ENCODE measurements around the gene NAP1L4.

The NAP1L4 gene

DNA sequence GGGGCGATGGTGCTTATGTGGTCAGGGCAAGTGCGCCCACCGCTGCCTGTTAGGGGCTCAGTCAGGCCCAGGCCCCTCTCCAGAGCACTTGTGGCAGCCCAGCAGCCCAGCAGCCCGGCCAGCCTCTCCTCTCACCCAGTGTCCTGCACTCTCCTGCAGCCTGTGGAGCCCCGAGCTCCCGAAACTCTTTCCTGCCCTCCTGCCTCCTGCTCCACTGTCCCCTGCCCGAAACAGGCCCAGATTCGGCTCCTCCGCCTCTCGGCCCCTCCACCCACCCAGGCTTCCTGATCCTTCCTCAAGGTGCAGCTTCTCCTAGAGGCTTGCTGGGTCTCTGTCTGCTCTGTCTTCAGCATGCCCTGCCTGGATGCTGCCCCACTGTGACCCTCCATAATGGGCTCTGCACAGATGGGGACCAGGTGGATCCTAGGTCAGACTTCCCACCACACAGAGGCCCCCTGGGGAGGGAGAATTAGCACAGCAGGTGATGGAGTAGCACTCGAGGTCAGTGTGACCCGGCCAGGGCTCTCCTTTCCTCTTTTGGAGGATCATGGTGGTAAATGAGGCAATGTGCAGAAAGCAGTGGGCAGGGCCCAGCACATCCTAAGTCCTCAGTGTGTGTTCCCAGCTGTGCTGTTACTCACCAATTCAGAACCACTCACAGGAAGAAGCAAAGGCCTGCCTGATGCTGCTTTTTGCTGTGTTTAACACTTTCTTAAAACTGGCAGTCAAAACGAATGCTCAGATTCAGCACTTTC is 18.6 kb upstream of the NAP1L4 start:
- no peak for DNase-seq (ENCODE audit: low read depth)

DNA sequence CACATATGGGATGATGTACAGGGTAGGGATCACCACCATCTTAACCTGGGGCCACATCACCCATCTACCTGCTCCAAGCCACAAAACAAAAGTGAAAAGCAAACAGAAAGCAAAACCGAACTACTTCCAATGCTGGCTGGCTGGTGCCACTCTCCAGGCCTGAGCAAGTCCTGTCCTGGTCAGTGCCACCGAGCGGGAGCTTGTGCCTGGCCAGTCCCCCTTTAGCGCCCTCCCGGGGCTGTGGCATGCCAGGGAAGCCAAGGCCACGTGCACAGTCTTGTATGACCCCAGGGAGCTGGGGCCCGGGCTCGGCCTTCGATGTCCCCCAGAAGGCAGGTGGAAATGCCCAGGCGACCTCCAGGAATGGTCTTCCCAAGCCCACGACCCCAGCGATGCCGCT is 17.9 kb upstream of the NAP1L4 start:
- no peak for DNase-seq (ENCODE audit: low read depth)

DNA sequence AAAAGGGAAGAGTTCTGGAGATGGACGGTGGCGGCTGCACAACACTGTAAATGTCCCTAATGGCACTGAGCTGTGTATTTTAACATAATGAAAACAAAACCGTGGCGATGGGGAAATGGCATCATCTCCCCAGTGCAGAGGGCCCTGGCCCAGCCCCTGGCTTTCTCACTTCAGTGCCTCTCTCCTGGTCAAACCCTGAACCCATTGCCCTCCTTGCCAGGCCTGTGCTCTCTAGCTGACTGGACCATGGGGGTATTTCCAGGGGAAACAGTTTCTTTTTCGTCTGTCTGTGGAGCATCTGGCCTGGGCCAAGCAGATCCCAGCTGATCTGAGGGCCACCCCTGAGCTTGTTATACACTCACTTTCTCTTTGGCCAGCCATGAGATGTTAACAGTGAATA is 17.4 kb upstream of the NAP1L4 start:
- DNase-seq (ENCODE audit: low read depth): no peak

DNA sequence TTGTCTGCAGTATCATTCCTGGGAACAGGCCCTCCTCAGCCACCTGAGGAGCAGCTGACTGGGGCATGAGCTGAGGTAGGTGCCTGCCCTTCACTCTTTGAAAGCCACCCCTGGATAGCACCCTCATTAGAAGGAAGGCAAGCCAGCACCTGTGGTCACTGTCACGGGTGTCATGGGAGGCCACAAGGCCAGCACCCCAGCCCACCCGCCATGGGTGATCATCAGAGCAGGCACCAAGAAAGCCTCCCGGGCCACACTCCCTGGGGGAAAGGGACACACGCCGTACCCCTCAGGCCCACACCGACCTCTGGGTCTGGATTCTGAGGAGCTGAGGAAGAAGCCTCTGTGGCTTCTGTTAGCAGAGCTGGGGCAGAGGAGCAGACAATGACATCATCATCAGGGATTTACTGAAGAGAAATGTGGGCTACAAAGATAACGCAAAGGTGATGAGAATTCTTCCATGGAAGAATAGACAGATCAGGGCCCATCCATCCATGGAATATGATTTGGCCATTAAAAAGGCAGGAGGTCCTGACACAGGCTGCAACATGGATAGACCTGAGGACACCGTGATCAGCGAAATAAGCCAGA is 16.7 kb upstream of the NAP1L4 start:
- DNase-seq (ENCODE audit: low read depth): no peak

DNA sequence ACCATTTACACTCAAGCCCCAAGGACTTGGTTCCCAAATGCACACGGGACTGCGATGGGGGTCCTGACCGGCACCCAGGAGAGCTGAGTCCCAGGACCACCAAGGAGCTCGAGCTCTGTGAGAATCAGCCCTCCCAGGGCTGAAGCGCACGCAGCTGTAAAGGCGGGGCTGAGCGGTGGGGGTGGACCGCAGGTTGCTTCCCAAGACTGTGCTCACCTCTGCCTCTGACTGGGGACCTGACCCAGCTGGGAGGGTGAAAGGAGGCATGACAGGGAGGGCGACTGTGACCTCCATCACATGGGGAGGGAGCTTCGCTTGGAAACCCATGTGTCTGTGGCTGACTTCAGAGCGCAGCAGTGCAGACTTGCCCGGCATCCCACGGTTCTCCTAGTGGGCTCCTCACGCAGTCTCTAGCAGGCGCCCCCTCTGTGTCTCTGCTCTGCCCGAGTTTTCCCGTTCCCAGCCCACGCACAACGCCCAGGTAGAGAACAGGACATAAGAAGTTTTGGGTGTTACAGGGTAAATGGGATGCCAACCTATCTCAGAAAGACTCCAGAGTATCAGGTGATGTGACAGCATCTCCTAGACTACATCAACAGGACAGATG is 15.4 kb upstream of the NAP1L4 start:
- no peak for DNase-seq (ENCODE audit: low read depth)

DNA sequence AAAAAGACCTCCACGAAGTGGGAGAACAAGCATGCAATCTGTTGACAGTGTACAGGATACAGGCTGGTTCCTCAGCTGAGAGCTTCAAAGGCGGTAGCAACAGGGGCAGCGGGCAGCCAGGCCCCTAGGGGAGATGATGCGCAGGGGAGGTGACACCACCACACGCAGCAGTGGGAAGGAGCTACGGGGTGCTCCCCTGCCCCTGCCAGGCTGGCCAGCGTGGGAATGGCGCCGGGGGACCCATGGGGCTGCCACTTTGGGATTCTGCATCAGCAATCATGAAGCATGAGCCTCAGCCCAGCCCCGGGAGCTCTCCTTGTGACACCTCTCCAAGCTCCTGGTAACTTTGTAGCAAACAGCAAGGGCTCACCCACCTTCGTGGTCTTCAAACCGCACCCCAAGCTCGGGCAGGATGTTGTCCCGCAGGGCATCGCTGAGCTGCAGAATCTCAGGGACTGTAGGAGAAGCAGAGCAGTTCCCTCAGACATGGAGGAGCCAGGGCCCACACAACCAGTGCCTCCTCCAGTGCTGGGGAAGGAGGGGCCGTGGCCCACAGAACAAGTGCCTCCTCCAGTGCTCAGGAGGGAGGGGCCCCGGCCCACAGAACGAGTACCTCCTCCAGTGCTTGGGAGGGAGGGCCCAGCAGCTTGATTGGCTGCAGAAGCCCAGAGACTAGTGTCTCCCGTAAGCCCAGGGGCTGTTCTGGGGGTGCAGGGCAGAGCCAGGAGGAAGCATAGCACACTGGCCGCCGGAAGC is 14.6 kb upstream of the NAP1L4 start:
- no peak for DNase-seq (ENCODE audit: low read depth)

DNA sequence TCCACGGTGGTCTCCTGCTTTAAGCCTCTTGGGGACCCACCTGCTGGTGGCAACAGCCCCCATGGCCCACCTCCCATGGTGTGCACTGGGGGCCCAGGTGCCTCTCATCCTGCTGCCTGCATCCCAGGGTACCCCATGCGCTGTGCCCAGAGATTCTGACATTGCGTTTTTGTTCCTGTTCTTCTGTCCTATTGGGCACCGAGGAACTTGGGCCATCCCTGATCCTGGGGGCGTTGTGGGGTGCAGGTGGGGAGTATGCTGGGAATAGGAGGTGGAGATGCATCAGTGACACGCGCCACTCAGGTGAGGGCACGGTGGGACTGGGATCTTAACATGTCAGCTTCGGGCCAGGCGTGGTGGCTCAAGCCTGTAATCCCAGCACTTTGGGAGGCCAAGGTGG is 12.4 kb upstream of the NAP1L4 start:
- DNase-seq (ENCODE audit: low read depth): no peak

DNA sequence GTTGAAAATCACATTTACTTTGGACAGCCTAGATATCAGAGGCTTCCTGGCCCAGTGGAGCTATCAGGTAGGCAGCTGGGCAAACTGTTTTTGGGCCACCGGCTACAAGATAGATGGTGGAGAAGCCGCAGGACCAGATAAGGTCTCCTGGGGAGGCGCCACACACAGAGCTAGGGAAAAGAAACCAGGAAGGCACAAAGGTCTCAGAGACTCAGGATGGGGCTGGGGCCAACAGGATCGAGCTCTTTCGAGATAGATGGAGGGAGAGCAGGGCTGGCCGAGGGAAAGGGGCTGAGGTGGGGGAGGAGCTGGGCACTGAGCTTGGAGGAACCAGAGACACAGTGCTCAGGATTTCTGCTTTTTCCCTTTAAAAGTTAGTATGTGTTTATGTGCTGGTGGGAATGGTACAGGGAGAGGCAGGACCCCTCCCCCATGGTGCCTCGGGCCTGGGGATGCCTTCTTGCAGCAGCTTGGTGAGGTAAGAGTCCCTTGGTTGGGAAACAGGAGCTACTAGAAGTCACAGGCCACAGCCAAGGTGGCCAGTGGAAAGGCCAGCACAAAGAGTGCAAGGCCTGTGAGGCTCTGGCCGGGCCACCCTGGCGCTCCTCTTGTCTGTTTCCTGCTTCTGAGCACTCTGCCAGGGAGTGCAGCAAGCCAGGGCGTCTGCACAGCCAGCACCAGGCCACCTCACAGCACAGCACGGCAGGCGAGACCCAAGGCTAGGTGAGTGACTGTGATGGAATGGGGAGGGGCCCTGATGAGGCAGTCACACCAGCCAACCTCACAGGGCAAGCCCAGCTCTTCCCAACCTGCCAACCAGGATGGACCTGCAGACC is 11.5 kb upstream of the NAP1L4 start:
- no peak for DNase-seq (ENCODE audit: low read depth)

DNA sequence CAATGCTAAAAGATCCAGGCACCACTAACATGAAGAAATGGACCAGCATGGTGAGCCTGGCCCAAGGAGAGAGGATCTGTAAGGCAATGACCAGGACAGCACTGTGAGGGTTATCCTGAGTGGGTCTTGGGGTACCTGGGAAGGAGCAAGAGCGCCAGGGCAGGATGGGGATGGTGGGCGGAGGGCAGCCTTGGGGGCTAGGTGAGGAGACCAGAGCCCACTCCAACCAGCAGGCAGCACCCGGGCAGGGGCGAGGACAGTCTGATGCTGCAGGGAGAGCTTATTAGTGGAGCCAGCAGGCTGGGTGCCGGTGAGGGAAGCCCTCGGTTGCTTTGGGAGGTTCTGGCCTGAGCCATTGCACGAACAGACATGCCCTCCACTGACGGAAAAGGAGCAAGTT is 10.7 kb upstream of the NAP1L4 start:
- DNase-seq (ENCODE audit: low read depth): no peak

DNA sequence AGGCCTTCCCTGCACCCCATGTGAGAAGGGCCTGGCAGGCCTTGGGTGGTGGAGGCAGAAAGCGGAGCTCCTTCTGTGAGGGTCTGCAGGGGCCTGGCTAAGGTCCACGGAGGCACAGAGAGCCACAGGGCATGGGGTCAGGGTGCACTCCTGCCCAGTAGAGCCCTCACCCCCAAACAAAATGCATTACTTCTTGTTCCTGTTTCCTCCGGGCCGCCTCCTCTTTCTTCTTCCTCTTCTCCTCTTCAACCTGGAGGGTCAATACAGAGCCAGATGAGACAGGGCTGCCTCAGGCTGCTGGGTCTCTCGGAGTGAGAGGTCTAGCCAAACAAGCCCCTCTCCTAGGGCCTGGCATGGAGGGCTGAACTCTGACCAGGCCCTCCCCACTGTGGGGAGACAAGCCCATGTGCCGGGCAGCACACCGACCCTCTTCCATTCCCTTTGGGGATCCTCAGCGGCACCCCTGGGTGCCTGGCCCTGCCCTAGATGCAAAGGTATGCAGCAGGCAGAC is 10.3 kb upstream of the NAP1L4 start:
- DNase-seq (ENCODE audit: low read depth): no peak

DNA sequence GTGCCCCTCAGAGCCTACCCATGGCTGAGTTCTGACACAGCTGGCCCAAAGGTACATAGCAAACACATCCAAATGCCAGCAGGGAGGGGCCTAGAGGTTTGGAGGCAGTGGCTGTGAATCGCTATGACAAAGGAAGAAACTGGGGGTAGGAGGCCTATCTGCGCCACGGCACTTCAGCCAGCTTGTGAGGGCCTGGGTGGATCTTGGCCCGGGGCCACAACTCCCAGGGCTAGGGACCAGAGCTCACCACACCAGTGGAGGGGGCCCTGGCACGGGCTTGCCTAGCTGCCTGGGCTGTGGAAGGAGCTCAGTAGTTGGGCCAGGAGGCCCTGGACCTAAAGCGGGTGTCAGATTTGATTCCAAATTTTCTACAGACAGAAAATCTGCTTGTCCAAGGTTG is 9.4 kb upstream of the NAP1L4 start:
- no peak for DNase-seq (ENCODE audit: low read depth)

DNA sequence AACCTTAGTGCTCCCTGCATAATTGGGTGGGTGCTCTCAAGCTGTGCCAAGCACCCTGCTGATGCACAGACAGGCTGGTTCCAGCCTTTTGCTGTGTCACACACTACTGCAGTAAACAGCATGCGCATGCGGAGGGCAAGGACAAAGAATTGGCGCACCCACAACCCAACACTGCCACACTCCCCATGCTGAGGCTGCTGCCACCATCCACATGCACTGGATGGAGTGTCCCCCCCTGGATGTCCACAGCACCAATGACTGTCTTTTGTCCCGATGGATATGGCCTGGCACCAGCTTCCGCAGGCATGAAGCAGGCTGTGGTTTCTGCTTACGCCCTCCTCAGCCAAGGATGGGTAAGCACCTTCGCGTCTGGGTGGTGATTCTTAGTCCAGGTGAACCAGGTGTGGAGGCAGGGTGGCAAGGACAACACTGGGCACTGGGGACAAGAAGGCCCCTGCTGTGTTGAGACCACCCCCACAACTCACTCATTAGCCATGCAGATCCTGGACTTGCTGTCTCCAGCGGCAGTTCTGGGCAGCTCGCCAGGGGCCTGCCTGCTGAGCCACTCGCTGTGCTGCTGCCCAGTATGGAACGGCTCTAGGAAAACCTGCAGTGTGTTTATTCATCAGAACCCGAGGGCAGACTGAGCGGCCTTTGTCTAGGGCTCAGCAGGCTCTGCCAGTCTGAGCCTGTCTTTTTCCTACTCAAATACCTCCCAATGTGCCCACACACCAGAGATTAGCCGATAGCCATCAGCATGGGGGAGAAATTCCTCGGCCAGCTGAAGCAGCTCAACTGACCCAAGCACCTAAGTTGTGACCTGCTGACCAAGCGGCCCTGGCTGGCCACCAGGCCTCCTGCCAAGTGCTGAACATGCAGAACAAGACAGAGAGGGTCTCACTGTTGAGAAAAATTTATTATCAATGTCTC is 8.2 kb upstream of the NAP1L4 start:
- DNase-seq (ENCODE audit: low read depth): no peak

DNA sequence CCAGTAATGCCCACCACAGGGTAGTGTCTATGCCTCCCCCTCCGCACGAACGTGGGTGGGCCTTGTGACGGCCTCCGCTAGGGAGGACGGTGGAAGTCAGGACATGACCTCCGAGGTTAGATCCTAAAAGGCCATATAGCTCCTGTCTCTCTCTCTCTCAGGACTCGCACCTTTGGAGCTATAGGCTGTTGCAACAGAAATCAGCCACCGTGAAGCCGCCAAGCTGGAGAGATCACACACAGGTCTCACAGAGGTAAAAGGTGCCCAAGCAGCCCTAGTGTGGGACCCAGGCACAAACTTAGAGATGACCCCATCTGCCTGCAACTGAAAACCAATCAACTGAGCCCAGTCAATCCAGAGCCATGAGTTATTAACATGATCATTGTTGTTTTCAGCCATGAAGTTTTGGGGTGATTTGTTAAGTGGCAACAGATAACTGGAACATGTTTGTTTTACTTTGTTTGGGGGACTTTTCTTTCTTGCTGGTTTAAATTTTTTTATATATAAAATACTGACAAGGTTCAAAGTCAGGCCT is 7.4 kb upstream of the NAP1L4 start:
- DNase-seq (ENCODE audit: low read depth): no peak

DNA sequence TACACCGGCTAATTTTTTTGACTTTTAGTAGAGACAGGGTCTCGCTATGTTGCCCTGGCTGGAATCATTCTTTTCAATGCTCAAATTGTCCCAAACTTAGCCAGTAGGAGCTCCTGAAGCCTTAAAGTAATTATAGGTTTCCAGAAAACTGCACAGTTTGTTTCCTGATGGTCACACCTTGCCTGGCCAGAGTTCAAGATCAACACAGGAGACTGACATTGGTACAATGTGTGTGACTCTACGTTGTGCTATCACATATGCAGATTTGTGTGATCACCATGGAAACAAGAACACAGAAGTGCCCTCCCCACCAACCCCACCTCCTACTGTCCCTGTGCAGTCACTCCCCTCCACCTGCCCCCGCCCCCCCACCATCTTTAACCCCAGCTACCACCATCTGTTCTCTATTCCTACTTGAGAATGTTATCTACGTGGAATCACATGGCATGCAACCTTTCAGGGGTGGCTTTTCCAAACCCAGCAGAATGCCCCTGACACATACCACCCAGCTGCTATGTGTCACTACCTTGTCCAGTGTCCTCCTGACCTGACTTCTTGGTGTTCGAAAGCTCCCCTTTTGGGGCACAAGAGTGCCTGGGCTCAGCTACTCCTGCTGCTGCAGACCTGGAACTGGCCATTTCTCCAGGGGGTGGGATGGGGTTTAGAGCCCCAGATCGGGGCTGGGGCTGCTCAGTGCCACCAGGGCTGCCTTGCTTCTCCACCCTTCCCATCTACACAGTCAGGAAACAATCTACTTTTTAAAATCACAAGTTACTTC is 6.1 kb upstream of the NAP1L4 start:
- DNase-seq (ENCODE audit: low read depth): no peak

DNA sequence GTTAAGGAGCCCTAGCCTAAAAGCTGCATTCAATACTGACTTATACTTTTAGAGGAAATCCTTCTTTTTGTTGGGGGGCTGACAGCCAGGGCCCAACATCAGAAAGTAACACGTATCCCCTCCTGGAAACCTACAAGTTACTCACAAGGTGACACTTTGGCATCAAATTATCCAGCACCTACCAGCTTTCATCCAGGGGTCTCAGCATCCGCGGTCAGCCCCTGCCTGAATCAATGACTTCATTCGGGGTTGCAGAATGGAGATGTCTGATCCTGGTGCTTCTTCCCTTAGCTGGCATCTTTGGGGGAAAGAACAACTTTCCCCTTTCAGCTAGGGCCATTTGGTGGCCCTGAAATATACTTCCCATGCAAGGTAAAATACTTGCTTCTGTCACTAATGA is 5.3 kb upstream of the NAP1L4 start:
- DNase-seq (ENCODE audit: low read depth): no peak

DNA sequence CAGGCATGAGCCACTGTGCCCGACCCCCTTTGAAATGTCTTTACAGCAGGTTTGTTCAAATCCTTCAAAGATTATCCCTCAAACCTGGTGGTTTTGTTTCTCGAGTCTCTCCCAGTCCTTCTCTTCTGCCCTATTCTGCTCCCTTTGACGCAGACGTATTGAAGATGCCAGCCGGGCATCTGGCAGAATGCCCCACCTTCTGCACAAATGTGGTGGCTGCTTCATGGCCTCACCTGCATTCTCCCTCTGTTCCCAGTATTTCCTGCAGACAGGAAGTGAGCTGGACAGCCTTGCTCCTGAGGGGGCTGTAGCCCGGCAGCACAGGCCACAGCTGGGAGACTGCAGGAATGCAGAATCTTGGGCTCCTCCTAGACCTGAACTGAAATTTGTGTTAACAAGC is 4.8 kb upstream of the NAP1L4 start:
- DNase-seq (ENCODE audit: low read depth): no peak

DNA sequence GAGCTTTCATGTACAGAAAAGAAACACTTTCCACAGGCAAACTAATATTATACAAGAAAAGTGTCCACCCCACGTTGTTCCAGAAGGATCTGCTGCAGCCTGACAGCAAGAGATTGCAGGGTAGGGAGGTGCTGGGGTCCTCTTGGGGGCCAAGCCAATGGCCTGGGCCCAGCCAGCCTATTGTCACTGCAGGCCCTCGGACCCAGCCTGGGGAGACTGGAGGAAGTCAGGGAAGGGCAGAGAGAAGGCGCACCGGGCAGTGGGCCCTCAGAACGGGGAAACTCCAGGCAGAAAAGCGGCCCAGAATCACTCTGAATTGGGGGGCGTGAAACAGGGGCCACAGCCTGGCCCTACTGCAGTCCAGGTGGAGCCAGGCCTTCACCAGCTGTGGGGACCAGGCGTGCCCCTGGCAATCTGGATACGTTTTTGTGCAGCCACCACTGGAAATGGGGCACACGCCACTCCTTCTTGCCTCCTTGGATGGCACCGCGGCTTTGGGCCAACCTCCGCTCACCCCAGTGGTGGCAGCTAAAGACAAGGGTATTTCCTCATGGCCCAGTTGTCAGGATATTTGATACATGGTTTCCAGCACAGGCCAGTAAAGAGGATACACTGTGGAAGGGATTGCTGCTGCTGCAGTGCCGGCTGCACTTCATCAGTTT is 3.9 kb upstream of the NAP1L4 start:
- DNase-seq (ENCODE audit: low read depth): no peak

DNA sequence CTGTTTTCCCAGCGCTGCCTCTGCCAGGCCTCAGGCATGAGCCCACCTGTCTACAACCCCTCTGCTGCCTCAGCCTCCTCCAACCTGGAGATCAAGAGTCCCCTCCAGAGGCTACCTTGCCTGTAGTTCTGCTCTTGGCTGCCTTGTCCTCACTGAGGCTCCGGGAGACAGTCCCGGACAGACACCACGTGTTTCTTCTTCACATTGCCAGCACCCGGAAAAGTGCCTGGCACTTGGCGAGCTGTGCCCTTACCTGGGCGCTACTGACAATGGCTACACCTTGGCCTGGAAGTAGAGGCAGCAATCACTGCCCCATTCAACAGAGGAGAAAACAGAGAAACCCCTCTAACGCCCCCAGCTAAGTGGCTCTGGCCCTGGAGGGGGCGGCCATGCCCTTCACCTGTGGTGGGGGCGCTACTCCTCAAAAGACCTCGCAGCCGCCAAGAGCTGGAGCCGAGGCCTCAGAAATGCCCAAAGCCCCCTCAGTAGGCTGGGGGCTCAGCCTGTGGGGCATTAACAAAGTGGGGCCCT is 3.0 kb upstream of the NAP1L4 start:
- no peak for DNase-seq (ENCODE audit: low read depth)

DNA sequence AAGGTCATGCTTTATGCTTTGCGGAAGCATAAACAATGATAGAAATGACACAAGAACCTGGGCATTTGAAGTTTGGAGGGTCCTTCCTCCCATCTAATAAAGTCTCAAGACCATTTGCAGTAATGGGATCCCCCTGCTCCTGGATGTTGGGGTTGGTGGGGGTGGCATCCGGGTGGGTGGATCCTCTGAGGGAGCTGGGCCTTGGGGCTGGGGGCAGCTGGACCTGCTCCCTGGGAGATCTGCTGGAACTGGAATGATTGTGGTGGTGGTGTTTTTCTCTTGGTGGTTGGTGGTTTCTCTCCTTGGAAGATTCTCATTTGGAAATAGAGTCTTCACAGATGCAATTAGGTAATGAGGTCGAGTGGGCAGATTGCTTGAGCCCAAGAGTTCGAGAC is 2.2 kb upstream of the NAP1L4 start:
- DNase-seq (ENCODE audit: low read depth): no peak

Data from activated T-cell treated with anti-CD3 and anti-CD28 coated beads for 48 hours (primary cell).